GM08714 (cell line): ENCODE data around the gene THOC6.

ENCODE experiments used
- H3K4me3 ChIP-seq: fragments of 200-500 bp; sonication (Bioruptor generic); 2 replicates; pipeline ENCODE4 v1.5.1; 2014; ENCODE audit warnings: mild to moderate bottlenecking, low read length, inconsistent platforms
- ZNF274 ChIP-seq: IDR thresholded peaks from 2 replicates; pipeline ENCODE4 v1.6.1; 2012; ENCODE audit warnings: mild to moderate bottlenecking, low read depth, low read length

The THOC6 gene

DNA sequence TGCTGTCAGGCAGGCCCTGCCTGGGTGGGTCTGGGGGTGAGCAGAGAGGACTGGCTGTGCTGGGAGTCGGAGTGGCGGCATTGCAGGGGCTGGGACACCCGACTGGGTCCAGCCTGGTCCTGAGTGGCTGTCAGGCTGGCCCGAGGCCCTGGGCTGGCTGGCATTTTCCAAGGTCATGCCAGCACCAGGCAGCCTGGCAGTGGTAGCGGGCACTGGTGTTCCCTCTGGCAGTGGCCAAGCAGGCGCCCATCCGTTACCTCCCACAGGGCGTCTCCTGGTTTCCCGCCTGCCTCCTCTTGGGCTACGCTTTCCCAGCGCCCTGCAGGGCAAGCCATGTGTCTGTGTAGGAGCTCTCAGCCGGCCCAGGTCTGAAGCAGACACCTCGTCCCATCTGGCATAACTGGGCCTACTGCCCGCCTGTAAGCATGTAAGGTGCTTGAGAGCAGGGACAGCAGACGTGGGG is 37.9 kb upstream of the THOC6 start:
- no peak overlapping the region for H3K4me3 ChIP-seq
- no peak for TF ChIP-seq ZNF274

DNA sequence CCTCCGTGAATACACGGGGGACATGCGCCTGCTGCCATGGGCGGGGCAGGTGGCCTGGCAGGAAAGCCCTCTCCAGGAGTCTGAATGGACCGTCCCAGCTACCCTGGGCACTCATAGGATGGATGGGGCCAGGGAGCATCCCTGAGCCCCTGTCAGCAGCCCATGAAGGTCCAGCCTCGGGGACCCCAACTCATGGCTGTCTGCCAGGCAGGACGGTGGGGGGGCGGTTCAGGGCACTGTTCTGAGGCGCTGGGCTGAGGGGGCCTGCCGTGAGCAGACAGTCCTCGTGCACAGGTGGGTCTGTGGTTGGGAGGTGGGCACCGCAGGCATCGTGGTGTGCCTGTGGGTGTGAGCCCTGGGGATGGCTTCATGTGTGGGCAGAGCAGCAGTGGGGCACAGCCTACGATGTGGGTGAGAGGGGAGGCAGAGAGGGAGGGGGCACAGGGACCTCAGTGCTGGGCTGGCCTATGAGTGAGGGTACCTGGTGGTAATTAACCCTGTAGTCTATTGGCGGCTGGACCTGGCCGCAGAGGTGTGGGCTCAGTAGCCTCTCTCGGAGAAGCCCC is 37.1 kb upstream of the THOC6 start:
- H3K4me3 ChIP-seq: no peak overlapping the region
- TF ChIP-seq ZNF274: no peak

DNA sequence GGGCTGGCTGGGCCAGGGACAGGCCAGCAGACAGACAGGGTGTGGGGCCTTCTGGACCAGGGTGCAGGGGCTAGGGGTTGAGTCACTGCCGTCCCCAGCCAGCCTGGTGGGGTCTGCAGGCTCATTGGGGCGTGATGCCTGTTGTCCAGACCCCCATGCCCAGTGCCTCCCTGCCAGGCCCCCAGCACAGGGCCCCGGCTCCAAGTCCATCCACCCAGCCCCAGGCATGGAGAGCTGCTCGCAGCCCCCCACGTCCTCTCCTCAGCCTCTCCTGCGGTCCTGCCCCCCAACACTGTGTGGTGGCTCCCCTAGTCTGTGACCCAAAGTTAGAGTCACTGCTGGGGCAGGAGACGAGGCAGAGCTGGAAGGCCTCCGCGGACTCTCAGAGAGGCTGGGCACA is 36.5 kb upstream of the THOC6 start:
- TF ChIP-seq ZNF274: no peak
- no peak overlapping the region for H3K4me3 ChIP-seq

DNA sequence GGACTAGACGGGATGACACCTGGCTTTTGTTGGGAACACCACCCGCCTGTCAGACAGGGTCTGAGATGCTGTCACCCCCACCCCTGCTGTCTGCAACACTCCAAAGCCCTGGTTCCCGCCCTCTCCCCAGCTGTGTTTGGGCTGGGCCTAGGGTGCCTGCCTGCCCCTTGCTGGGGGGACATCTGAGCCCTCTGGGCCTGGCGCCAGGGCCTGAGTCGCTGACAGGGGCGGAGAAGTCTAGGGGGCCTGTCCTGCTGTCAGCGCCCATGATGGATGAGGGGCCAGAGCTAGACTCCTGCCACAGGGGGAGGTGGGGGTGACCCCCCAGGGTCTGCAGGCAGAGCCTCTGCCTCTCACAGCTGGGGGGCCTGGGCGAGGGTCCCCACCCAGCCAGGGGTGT is 36.0 kb upstream of the THOC6 start:
- no peak for TF ChIP-seq ZNF274
- no peak overlapping the region for H3K4me3 ChIP-seq

DNA sequence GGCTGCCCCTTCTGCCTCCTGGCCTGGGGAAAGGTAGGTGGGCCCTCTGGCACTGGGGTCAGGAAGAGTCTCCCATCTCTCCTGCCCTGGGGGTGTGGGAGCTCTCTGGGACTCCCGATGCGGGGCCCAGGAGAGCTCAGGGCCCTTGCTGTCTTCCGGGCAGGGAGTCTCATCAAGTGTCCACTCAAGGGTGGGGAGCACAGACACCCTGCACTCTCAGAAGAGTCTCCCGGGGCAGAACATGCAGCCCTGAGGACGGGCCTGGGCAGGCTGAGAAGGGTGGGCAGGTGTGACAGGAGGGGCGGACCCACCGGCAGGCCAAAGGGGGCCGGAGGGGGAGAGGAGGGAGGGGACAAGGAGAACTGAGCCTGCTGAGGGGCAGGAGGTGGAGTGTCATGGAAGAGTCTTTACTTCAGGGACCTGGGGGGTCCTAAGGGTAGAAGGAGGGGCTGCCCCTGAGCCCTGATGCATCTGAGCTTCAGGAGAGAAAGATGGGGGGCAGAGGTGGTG is 35.2 kb upstream of the THOC6 start:
- TF ChIP-seq ZNF274: no peak
- no peak overlapping the region for H3K4me3 ChIP-seq

DNA sequence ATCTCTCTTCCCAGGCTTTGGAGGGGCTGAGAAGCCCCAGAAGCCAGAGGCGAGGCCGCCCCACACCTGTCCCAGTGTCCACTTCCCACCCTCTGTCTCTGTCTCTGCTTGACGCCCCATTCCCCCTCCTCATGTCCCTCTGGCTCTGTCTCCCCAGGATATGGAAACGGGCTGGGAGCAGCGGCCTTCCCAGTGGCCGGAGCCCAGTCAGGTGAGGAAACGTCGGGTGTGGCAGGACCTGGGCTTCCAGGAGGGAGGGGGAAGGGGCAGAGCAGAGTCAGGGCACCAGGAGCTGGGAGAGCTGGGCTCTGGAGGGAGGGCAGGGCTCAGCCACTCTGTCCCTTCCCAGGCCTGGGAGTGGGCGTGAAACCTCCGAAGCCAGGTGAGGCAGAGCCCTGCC is 32.9 kb upstream of the THOC6 start:
- H3K4me3 ChIP-seq: no peak overlapping the region
- no peak for TF ChIP-seq ZNF274

DNA sequence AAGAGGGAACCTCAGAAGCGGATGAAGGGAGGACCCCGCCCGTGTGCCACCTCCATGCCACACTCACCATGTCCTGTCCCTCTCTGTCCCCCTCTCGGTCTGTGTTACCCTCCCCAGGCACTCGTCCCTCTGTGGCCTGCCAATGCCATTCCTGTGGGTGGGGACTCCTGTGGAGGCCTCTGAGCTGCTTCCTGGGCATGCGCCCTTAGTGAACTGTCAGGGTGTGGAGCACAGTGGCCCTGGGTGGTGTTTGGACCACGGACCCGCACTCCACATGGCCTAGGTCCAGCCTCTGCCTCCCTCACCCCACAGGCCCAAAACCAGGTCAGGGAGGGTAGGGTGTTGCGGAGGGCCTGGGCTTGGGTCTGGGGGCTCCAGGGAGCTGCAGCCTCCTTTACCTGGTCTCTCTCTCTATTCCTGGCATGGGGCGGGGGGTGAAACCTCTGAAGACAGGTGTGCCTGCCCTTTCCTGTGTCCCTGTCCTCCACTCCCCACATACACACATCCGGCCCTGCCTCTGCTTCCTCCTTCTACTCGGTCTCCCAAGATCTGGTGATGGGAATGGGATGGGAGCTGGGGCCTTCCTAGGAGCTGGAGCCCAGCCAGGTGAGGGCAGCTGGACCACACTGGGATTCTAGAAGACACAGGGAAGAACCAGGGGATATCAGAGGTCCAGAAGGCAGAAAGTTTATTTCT is 32.1 kb upstream of the THOC6 start:
- no peak for TF ChIP-seq ZNF274
- H3K4me3 ChIP-seq: no peak overlapping the region

DNA sequence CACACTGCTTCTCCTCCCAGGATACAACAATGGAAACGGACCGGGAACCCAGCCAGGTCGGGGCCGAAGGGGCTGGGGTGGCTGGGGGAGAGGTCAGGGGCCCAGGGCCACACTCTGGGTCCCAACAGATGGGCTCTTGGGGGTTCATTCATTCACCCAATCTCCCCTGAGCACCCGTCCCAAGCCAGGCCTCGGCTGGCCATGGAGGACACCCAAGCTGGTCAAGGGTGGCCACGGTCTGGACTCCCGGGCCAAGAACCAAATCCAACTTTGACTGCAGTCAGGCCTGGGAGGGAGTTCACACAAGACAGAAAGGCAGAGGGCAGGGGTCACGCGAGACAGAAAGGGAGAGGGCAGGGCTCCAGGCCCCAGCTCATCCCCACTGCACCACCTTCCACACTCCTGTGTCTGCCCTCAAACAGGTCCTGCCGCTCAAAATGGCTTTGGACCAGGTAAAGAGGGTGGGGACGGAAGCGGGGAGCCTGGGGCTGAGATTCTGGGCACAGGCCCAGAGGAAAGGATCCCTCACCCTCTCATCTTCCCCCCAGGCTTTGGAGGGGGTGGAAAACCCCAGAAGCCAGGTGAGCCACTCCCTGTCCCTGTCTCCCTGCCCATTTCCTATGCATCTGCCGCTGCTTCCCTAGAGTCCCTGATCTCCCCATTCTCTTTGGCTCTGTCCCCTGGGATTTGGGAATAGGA is 31.3 kb upstream of the THOC6 start:
- no peak overlapping the region for H3K4me3 ChIP-seq
- no peak for TF ChIP-seq ZNF274

DNA sequence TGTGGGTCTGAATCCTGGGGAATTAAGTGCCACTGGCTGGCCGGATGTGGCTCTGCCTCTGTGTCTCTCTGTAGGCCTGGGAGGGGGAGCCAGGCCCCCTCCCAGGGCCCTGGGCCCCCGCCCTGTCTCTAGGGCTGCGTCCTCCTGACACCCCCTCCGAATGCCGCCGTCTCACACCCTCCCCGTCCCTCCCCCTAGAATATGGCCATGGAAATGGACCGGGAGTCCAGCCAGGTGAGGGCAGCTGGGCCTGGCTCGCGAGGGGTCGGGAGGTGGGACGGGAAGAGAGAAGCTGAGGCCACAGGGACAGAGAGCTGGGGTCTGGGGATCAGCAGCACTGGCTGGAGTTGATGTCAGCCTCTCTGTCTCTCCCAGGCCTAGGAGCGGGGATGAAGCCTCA is 27.5 kb upstream of the THOC6 start:
- no peak overlapping the region for H3K4me3 ChIP-seq
- no peak for TF ChIP-seq ZNF274

DNA sequence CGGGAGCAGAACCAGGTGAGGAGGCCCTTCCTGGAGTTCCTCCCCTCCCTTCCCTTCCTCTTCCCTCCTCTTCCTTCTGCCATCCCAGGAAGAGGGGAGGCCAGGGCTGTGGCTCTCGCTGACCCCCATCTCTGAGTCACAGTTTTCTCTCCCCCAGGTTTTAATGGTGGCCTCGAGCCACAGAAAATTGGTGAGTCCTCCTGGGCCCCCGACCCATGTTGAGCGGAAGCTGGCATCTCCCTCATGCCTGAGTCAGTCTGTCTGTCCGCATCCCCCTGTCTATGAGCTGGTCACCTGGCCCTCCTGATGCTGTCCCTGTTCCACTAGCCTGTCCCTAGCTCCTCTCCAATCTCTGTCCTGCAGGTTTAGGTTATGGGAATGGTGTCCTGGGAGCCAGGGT is 23.9 kb upstream of the THOC6 start:
- no peak for TF ChIP-seq ZNF274
- H3K4me3 ChIP-seq: no peak overlapping the region

DNA sequence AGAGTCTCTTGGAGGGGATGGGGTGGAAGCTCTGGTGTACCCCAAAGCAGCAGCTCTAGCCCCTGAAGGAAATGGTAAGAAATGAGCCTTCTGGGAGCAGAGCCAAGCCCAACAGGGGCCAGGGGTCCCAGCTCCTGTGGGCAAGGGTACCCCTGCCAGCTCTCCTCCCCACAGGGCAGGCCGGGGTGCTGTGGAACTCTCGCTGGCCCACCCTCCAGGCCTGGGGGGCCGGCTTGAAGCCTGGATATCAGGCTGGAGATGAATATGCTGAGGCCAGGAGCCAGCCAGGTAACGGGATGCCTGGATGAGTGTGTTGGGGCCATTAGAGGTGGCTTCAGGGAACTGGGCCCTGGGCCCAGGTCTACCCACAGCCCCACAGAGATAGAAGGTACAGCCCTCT is 23.3 kb upstream of the THOC6 start:
- no peak for TF ChIP-seq ZNF274
- no peak overlapping the region for H3K4me3 ChIP-seq

DNA sequence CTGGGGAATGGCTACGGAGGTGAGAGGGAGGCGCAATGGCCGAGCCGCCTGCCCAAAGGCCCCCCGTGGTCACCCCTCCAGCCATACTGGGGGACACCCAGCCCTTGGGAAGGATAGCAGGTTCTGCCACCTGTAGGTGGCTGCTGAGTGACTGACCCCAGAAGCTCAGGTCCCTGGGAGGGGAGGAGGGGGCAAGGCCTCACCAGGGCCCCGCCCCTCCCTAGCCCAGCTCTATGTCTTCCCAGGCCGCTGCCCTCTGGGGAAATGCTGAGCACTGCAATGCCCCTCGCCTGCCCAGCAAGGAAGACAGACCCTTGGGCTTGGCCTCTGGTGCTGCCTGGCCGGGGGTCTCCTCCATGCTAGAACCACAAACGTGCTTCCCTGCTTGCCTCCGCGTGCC is 22.5 kb upstream of the THOC6 start:
- no peak overlapping the region for H3K4me3 ChIP-seq
- TF ChIP-seq ZNF274: no peak

DNA sequence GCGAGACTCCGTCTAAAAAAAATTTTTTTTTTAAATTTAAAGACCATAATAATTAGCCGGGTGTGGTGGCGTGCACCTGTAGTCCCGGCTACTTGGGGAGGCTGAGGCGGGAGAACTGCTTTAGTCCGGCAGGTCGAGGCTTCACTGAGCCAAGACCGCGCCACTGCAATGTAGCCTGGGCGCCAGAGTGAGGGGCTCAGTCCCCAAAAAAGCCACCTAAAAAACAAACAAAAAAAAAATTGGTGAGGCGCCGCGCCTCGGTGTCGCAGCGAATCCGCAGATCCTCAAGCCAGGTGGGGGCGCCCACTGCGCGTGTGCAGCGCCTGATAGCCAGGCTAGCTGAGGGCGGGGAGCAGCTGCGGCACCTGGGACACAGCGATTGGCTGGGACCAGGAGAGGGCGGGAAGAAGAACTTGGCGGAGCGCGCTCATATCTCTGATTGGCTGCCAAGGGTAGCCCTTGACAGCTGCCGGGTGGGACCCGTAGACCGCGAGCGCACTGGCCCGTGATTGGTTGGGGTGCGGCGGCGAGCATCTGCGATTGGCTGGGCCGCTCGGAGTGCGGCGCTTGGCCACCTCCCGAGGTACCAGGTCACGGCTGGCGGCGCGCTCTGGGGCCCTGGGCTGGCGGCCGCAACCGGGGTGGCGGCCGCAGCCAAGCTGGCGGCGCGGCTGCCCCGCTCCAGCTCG is 20.1 kb upstream of the THOC6 start:
- H3K4me3 ChIP-seq: no peak overlapping the region
- TF ChIP-seq ZNF274: no peak

DNA sequence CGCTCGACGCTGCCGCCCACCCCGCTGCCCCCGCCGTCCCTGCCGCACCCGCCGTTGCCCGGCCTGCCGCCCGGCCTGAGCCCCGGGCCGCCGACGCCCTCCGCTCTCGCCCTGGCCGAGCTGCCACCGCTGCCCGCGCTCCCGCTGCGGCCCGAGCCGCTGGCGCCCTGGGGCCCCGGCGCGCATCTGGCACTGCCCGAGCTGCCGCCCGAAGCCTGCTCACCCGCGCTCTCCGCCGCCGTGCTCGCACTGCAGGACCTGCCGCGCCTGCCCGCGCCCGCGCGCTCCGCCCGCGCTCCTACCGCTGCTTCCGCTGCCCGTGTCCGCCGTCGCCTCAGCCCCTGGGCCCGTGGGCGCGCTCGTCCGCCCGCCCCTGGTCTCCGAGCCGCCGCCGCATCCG is 19.5 kb upstream of the THOC6 start:
- no peak overlapping the region for H3K4me3 ChIP-seq

More for the DNA sequence above, 19.5 kb upstream of the THOC6 start:
- no peak for TF ChIP-seq ZNF274
